NCI-H1417 (cell line): Measurements from ENCODE around the gene FOXO6.

Experiments used
- DNase-seq, 3 experiments: peaks; one replicate each; lab custom pipeline; 2025; lab: John Stamatoyannopoulos, UW

Gene FOXO6

GRCh38 chr1:41383094-41383852 is 22.0 kb downstream of the FOXO6 start:
- peak in 1 of 3 experiments; percentile 58 for DNase-seq

DNA sequence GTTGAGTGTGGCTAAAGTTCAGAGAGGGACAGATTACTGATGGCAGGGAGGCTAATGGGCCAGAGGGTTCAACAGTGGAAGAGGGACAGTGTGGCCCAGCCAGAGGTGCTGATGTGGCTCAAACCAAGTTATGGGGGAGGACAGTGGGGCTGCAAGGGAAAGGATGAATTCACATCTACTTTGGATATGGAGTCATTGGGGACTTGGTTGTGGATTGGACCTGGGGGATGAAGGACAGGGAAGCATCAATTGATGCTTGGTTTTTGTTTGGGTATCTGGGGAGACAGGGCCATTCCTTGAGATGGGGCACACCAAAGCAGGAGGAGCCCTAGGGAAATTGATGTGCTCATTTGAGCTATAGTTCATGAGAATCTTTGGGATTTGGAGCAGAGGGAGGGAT is 23.3 kb downstream of the FOXO6 start:
- no peak for DNase-seq

GRCh38 chr1:41385398-41386195 is 24.4 kb downstream of the FOXO6 start:
- no peak for DNase-seq

DNA sequence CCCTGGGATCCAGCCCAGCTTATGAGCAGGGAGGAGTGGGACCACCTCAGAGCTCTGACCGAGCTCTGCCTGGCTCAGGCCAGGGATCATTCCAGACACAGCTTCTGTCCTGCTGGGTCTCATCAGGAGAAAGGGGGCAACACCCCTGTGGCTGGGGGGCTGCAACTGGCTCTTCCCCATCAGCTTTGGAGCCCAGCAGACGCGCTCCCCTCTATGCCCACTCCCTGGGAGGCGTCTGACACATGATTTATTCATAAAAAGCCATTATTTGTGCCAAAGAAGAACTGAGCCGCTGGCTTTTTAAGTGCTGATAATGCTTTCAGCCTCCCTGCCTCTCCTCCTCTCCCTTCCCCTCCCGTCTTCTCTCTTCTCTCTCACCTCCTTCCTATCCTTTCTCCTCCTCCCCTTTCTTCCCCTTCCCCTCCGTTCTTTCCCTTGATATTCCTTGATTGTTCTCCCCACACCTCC is 25.0 kb downstream of the FOXO6 start:
- DNase-seq: peak in 1 of 3 experiments; percentile 40

DNA sequence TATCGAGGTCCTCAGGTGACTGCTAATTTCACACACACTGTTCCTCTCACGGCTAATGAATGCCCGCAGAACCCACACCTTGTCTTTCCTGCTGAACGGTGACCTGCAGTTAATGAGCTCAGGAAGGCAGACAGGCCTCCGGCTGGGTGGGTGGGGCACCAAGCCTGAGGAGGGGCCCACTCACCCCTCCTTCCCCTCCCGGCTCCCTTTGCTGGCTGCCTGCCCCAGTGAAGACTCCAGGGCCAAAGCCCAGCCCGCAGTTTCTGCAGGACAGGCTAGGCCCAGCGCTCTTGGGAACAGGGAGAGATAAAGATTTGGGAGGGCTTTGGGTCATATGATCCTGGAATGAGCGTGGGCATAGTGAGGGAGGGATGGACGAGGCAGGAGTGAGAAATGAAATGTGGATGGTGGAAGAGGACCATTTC is 26.4 kb downstream of the FOXO6 start:
- peak; percentile 77 to 97 (median 91) for DNase-seq

DNA sequence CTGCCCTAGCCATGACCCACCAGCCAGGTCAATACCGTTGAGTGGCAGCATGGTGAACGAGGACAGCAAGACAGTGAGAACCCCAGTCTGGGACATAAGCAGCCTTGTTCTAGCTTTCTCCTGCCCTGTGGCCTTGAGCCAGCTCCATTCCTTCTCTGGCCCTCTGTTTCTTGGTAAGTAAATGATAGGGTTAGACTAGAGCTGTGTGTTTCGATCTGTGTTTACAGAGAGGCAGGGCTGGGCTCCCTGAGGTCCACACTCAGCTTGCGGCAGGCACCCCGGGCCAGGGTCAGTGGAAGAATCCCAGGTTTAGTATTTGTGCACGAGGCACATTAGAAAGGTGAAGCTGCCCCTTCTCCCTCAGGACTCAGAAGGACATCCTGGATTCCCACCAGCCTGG is 27.3 kb downstream of the FOXO6 start:
- DNase-seq: no peak

- peak in 1 of 3 experiments; percentile 41 for DNase-seq
Measured at GRCh38 chr1:41389009-41389408, 27.8 kb downstream of the FOXO6 start.

GRCh38 chr1:41390166-41390565 is 28.9 kb downstream of the FOXO6 start:
- peak; percentile 66 to 88 (median 86) for DNase-seq

GRCh38 chr1:41390573-41390972 is 29.3 kb downstream of the FOXO6 start:
- no peak for DNase-seq

DNA sequence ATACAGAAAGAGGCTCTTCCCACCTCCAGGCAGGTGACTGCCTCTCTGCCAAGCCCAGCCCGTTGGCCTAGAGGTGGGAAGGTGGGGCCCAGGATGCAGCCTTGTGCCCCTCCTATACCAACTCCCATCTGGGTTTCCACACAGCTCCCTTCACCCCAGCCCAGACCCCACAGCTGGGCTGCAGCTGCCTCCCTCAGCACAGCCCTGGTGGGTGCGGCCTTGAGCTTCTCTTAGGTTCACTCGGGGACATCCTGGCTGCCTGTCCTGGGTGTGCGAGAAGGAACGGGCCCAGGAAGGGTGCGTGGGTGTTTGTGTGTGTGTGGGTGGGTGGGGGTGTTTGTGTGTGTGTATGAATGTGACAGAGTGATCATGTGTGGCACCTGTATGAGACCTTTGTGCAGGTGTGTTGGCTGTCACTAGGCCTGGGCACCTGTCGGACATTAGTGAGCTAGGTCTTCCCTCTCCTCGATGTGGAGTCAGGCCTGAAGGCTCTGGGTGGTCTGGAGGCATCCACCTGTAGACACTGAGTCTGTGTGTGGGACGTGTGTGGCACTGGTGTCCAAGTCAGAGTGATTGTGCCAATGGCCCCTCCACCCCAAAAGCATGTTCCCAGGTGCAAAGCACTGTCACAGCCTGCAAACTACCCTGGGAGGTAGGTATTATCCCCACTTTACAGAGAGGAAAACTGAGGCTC is 30.7 kb downstream of the FOXO6 start:
- peak in 1 of 3 experiments; percentile 30 for DNase-seq

DNA sequence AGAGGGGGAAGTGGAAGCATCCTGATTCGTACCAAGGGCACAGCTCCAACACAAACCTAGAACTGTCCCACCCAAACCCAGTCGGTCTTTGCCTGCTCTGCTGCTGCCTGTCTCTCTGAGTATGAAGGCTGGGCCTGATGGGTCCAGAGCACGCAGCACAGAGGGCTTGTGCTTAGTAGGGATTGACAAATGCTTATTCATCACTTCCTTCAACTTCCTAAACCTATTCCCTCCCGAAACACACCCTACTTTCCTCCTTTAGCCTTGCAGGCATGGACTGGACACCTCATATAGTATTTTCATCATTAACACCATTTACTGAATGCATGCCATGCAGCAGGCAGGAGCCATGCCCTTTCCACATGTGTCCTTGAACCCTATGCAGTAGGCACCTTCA is 31.3 kb downstream of the FOXO6 start:
- no peak for DNase-seq

GRCh38 chr1:41393716-41394368 is 32.6 kb downstream of the FOXO6 start:
- peak in 1 of 3 experiments; percentile 35 for DNase-seq

- DNase-seq: no peak
Measured at GRCh38 chr1:41394369-41394744, 33.1 kb downstream of the FOXO6 start.

- peak; percentile 82 to 90 (median 84) for DNase-seq
Measured at GRCh38 chr1:41394959-41395956, 34.0 kb downstream of the FOXO6 start.

DNA sequence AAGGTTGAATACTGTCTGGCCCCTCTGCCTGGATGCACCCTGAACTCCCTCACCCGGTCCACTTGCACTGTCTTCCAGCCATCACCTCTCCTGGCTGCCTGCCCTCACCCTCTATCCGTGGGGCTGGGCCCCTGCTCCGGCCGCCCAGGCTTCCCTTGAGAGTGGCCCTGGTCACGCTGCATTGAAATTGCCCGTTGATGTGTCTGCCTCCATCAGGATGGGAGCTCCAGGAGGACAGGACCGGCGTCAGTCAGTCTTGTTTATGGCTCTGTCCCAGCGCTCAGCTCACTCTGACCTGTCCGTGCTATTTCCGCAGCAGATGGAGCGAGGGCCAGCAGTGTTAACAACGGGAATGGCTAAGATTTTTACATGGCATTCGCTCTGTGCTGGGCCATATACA is 34.9 kb downstream of the FOXO6 start:
- DNase-seq: peak in 1 of 3 experiments; percentile 70

DNA sequence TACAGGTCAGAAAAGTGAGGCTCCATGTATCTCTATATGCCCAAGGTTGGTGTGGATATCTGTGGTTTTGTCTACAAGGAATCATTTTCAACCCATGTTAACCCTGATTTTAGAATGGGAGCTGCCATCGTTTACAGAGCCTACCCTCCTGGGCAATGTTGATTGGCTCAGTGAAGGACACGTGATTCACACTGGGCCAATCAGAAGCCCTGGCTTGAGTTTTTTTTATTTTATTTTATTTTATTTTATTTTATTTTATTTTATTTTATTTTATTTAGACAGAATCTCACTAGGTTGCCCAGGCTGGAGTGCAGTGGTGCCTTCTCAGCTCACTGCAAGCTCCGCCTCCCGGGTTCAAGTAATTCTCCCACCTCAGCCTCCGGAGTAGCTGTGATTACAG is 35.8 kb downstream of the FOXO6 start:
- DNase-seq: no peak

DNA sequence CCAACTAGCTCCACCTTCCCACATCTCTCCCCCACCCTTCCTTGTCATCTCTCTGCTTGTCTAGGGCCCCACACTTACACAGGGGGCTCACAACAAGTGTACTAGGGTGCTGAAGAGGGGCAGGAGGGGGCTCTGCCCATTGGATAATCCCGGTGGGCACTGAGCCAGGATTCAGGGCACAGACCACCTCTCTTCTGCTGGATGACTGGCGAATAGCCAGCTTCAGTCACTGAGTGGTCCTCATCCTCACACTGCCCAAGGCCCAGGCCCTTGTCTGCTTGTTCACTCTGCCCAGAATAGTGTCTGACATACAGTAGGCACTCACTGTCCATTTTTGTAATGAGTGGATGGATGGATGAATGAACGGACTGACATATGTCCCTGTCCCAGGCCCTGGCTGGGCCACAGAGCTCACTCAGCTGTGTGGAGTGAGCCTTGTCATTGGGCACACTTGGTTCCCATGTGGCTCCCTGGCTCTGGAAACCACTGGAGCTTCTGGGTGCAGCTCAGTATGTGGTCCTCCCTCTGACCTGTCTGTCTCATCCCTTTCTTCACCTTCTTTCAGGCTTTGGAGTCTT is 36.6 kb downstream of the FOXO6 start:
- DNase-seq: no peak

- peak in 1 of 3 experiments; percentile 71 for DNase-seq
Measured at GRCh38 chr1:41399145-41399795, 38.0 kb downstream of the FOXO6 start.

DNA sequence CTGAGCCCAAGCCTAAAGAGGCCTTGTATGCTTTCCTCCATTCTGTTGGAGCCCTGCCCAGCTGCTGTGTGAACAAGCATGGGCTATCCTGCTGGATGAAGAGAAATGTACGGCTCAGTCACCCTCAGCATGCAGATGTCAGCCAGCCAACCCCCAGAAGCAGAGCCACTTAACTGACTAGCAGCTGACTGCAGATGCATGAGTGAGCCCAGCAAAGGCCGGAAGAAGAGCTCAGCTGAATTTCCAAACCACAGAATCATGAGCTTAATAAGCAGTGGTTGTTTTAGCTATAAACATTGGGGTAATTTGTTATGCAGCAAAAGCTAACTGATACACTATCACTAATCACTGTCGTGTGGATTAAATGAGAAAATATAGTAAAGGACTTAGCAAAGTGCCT is 39.0 kb downstream of the FOXO6 start:
- no peak for DNase-seq

- DNase-seq: no peak
Measured at GRCh38 chr1:41401899-41402298, 40.7 kb downstream of the FOXO6 start.
